ENCODE measurements around the gene ANGPTL8.
A peak's percentile ranks its signal among the peaks of the same experiment; 100 is the strongest.

Gene ANGPTL8

DNA sequence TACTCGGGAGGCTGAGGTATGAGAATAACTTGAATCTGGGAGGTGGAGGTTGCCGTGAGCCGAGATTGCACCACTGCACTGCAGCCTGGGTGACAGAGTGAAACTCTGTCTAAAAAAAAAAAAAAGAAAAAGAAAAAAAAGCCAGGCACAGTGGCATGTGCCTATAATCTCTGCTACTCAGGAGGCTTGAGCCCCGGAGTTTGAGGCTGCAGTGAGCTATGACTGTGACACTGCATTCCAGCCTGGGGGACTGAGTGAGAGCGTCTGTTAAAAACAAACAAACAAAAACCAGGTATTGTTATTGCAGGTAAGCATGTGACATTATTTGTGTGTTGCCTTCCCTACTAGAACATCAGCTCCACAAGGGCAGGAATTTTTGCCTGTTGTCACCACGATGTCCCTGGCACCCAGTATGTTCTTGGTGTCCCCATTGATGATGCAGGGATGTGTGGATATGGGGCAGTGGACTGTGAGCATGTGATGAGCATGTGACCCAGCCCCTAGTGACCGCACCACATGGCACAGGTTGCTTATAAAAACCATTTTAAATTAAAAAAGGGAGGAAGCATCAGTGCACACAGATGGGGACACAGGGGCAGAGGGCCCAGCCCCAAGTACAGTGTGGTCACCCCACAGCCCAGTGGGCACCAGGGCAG is 40.5 kb upstream of the ANGPTL8 start:
- H3K27me3 Mint-ChIP-seq (ENCODE audit: low read depth) = peaks cover 13% of the 10 kb centered on the region
- H3K27ac Mint-ChIP-seq = no peak overlapping the region
- peaks cover 4% of the 10 kb centered on the region for H3K4me1 Mint-ChIP-seq (ENCODE audit: low read depth)
- H3K36me3 Mint-ChIP-seq (ENCODE audit: low read depth) = no peaks in the 10 kb centered on the region
- no peak overlapping the region for H3K4me3 Mint-ChIP-seq
- no peaks in the 10 kb centered on the region for H3K9me3 Mint-ChIP-seq
- no peak for DNase-seq (ENCODE audit: low spot score)

DNA sequence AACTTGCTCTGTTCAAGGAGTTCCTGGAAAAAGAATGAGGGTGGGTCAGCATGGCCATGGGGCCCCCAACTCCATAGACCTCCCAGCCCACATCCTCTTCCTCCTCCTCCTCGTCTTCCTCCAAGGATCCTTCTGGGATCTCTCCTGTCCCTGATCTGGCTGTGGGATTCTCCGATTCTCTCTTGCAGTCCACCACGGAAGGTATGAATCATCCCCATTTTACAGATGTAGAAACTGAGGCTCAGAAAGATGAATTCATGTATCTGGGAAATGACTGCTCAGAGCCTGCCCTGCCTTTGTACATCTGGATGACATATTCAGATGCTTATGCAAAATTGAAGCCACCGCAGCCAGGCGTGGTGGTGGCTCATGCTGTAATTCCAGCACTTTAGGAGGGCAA is 39.9 kb upstream of the ANGPTL8 start:
- Mint-ChIP-seq H3K4me1 (ENCODE audit: low read depth) (peaks cover 4% of the 10 kb centered on the region), H3K9me3 (no peaks in the 10 kb centered on the region), H3K36me3 (ENCODE audit: low read depth) (no peaks in the 10 kb centered on the region), H3K4me3 (peak overlapping the region; percentile 32), H3K27me3 (ENCODE audit: low read depth) (peaks cover 13% of the 10 kb centered on the region), H3K27ac (no peak overlapping the region)
- DNase-seq (ENCODE audit: low spot score) = no peak

GRCh38 chr19:11200015-11200574 is 39.3 kb upstream of the ANGPTL8 start:
- Mint-ChIP-seq H3K27ac (no peak overlapping the region), H3K4me3 (no peak overlapping the region), H3K36me3 (ENCODE audit: low read depth) (no peaks in the 10 kb centered on the region), H3K4me1 (ENCODE audit: low read depth) (peaks cover 4% of the 10 kb centered on the region), H3K9me3 (no peaks in the 10 kb centered on the region), H3K27me3 (ENCODE audit: low read depth) (peaks cover 13% of the 10 kb centered on the region)
- DNase-seq (ENCODE audit: low spot score) = no peak

DNA sequence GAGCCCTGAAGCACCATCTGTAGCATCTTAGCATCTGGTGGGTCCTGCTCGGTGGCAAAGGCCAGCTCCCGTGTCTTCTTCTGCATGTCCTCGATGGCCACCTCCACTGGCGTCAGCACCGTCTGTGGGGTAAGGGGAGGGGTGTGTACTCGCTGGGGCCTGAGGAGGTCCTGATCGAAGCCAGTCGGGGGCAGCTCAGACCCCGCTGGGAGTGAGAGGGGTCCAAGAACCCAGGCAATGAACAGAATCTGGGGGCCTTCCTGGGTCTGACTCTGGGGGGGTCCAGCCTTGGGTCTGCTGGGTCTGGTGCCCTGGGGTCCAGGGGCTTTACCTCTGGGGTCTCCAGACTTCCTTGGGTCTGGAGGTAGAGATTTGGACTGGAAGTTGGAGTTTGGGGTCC is 38.5 kb upstream of the ANGPTL8 start:
- Mint-ChIP-seq H3K9me3 (no peaks in the 10 kb centered on the region), H3K27me3 (ENCODE audit: low read depth) (peaks cover 9% of the 10 kb centered on the region), H3K4me1 (ENCODE audit: low read depth) (peaks cover 1% of the 10 kb centered on the region), H3K36me3 (ENCODE audit: low read depth) (no peaks in the 10 kb centered on the region), H3K27ac (no peak overlapping the region), H3K4me3 (no peak overlapping the region)
- DNase-seq (ENCODE audit: low spot score) = no peak

DNA sequence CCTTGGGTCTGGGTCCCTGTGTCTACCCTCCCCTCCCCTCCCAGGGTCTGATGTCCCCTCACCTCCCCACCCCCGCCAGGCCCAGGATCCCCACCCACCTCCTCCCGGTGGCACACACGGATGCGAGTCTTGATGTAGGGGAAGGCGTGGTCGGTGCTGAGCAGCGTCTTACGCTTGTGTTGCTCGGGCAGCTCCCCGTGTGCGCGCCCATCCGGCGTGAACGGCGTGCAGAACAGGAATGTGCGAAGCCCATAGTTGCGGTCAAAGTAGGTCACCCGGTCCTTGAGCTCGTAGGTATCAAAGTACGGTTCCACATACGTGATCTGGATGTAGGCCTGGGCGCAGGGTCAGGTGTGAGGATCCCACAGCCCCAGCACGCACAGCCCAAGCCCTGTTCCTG is 37.6 kb upstream of the ANGPTL8 start:
- H3K27me3 Mint-ChIP-seq (ENCODE audit: low read depth) = peaks cover 4% of the 10 kb centered on the region
- no peaks in the 10 kb centered on the region for H3K36me3 Mint-ChIP-seq (ENCODE audit: low read depth)
- no peak for DNase-seq (ENCODE audit: low spot score)
- H3K4me1 Mint-ChIP-seq (ENCODE audit: low read depth) = no peaks in the 10 kb centered on the region
- H3K9me3 Mint-ChIP-seq = no peaks in the 10 kb centered on the region
- no peak overlapping the region for H3K4me3 Mint-ChIP-seq
- H3K27ac Mint-ChIP-seq = no peak overlapping the region

DNA sequence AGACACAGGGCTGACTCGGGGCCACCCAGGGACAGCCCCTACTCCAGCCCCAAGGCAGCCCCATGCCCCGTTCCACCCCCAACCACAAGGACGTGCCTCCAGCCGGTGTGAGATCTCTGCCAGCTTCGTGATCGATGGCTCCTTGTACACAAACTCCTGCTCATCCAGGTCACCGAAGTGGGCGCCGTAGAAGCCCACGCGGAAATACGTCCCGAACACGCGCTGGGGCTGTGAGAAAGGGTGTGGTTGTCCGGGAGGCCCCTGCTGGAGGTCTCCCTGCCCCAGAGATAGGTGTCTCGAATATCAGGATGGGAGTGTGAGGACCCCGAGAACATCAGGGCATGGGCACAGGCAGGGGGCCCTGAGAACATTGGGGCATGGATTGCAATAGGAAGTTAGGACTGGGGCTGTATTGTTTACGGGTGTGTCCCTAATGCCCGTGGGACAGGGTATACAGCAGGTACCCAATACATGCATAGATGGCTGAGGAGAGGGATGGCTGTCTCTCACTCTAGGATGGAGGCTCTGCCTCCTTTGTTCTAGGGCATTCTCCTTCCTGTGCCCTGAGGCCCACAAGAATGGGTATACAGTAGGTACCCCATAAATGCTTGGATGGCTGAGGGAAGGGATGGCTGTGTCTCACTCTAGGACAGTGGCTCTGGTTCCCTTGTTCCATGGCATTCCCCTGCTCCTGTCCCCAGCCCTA is 36.8 kb upstream of the ANGPTL8 start:
- no peak overlapping the region for H3K27ac Mint-ChIP-seq
- no peak for DNase-seq (ENCODE audit: low spot score)
- H3K36me3 Mint-ChIP-seq (ENCODE audit: low read depth) = no peaks in the 10 kb centered on the region
- H3K4me3 Mint-ChIP-seq = no peak overlapping the region
- no peaks in the 10 kb centered on the region for H3K9me3 Mint-ChIP-seq
- peaks cover 4% of the 10 kb centered on the region for H3K27me3 Mint-ChIP-seq (ENCODE audit: low read depth)
- H3K4me1 Mint-ChIP-seq (ENCODE audit: low read depth) = no peaks in the 10 kb centered on the region

DNA sequence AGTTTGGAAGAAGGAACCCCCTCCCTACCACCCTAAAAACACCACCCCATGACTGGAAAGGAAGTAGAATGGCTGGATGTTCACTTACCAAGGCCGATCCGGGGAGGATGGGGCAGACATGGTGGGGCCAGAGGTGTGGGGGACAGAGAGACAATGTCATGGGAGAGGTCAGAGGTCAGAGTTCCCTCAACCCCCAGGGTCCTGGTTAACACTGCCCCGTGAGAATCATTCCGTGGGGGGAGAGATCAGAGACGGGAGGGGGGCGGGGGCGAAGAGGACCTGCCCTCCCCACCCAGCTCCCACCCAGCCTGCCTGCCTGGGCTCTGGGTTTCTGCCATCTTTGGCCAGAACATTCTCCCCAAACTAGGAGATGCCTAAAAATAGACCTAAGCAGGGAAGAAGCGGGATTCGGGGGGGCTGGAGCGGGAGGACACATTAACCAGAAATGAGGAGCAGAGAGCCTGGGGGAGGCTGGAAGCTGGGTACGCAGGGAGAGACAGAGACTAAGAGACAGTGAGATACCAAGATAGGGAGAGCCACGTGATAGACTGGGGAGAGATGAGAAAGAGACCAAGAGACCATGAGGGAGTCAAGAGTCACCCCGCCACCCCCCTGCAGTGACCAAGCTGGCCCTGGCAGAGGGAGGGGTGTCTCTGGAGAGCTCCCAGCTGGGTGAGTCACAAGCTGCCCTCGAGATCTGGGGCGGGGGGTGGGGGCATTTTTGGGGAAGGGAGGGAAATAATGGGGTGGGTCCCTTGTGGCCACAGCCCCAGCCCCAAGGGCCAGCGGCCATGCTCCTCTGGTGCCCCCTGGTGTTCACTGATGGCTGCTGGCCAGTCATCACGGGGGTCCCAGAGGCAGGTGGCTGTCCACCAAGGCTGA is 36.0 kb upstream of the ANGPTL8 start:
- H3K4me3 Mint-ChIP-seq = no peak overlapping the region
- no peaks in the 10 kb centered on the region for H3K4me1 Mint-ChIP-seq (ENCODE audit: low read depth)
- no peaks in the 10 kb centered on the region for H3K9me3 Mint-ChIP-seq
- H3K27me3 Mint-ChIP-seq (ENCODE audit: low read depth) = peaks cover 4% of the 10 kb centered on the region
- H3K36me3 Mint-ChIP-seq (ENCODE audit: low read depth) = no peaks in the 10 kb centered on the region
- no peak overlapping the region for H3K27ac Mint-ChIP-seq
- no peak for DNase-seq (ENCODE audit: low spot score)

GRCh38 chr19:11204076-11204602 is 35.3 kb upstream of the ANGPTL8 start:
- Mint-ChIP-seq H3K27me3 (ENCODE audit: low read depth) (peaks cover 4% of the 10 kb centered on the region), H3K4me1 (ENCODE audit: low read depth) (no peaks in the 10 kb centered on the region), H3K27ac (no peak overlapping the region), H3K9me3 (no peaks in the 10 kb centered on the region), H3K4me3 (no peak overlapping the region), H3K36me3 (ENCODE audit: low read depth) (no peaks in the 10 kb centered on the region)
- DNase-seq (ENCODE audit: low spot score) = no peak

DNA sequence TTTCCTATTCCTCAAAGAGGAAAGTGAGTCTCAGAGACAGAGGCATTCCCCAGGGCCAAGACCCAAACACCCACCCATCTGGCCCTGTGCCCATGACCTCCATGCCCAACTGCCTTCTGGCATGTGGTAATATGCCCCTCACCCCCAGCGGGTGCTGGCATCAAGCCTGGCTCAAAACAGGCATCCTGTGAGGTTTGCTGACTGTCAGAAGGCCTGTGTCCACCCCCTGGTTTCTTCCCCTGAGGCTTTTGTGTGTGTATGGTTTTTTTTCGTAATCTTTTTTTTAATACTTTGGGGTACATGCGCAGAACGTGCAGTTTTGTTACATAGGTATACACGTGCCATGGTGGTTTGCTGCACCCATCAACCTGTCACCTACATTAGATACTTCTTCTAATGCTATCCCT is 34.5 kb upstream of the ANGPTL8 start:
- no peak overlapping the region for H3K4me3 Mint-ChIP-seq
- H3K27me3 Mint-ChIP-seq (ENCODE audit: low read depth) = no peaks in the 10 kb centered on the region
- H3K27ac Mint-ChIP-seq = no peak overlapping the region
- no peaks in the 10 kb centered on the region for H3K36me3 Mint-ChIP-seq (ENCODE audit: low read depth)
- DNase-seq (ENCODE audit: low spot score) = no peak
- H3K9me3 Mint-ChIP-seq = no peaks in the 10 kb centered on the region
- H3K4me1 Mint-ChIP-seq (ENCODE audit: low read depth) = no peaks in the 10 kb centered on the region

- Mint-ChIP-seq H3K9me3 (peaks cover 6% of the 10 kb centered on the region), H3K27me3 (ENCODE audit: low read depth) (no peaks in the 10 kb centered on the region), H3K36me3 (ENCODE audit: low read depth) (no peaks in the 10 kb centered on the region), H3K4me3 (no peak overlapping the region), H3K4me1 (ENCODE audit: low read depth) (no peaks in the 10 kb centered on the region), H3K27ac (no peak overlapping the region)
- DNase-seq (ENCODE audit: low spot score) = no peak
Measured at GRCh38 chr19:11205939-11206570, 33.4 kb upstream of the ANGPTL8 start.

DNA sequence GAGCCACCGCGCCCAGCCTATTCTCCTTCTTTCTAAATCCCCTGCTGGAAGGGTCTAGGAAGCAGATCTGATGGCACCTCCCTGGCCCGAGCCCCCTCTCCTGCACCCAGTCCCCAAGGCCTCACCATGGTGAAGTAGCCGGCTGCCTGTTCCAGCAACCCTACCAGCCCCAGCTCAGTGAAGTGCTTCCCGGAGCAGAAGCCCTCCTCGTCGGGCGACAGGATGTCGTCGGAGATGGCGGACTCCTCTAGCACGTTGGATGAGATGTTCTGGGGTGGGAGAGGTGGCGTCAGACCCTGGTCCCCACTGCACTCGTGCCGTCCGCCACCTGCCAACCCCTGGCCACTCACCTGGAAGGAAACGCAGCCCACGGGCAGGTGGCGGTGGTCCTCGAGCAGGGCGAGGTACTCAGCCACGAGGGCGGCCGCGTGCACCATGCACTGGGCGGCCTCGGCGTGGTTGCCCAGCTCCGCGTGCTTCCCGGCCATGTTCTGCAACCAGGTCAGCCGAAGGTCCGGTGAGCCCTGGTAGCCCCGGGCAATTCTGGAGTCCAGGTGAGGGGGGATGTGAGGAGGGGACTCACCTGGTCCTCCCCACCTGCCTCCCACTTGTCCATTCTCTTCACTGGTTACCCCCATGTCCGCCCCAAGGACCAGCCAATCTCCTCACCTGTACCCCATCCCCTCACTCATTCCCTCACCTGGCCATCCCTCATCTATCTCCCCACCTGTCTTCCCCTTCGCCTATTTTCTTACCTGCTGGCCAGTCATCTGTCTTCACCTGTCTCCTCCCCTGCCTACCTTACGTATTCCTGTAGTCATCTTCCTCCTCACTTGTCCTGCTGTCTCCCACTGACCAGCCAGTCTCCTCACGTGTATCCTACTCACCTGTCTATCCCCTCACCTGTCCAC is 30.6 kb upstream of the ANGPTL8 start:
- Mint-ChIP-seq H3K4me1 (ENCODE audit: low read depth) (no peaks in the 10 kb centered on the region), H3K4me3 (no peak overlapping the region), H3K27me3 (ENCODE audit: low read depth) (no peaks in the 10 kb centered on the region), H3K27ac (no peak overlapping the region), H3K36me3 (ENCODE audit: low read depth) (no peaks in the 10 kb centered on the region), H3K9me3 (peaks cover 10% of the 10 kb centered on the region)
- DNase-seq (ENCODE audit: low spot score) = no peak

- H3K27ac Mint-ChIP-seq = no peak overlapping the region
- peaks cover 10% of the 10 kb centered on the region for H3K9me3 Mint-ChIP-seq
- DNase-seq (ENCODE audit: low spot score) = no peak
Measured at GRCh38 chr19:11209839-11210655, 29.4 kb upstream of the ANGPTL8 start.

More at GRCh38 chr19:11209839-11210655, 29.4 kb upstream of the ANGPTL8 start:
- Mint-ChIP-seq H3K4me1 (ENCODE audit: low read depth) (no peaks in the 10 kb centered on the region), H3K36me3 (ENCODE audit: low read depth) (no peaks in the 10 kb centered on the region), H3K27me3 (ENCODE audit: low read depth) (no peaks in the 10 kb centered on the region), H3K4me3 (no peak overlapping the region)

Measured in T-helper 2 cell treated with Interferon-gamma antibody and Interleukin-4, amounts not matched to agents 5 μg/mL and 100 μg/mL, for 36 hours (primary cell).